ENCODE measurements around the gene CAP1.

DNA sequence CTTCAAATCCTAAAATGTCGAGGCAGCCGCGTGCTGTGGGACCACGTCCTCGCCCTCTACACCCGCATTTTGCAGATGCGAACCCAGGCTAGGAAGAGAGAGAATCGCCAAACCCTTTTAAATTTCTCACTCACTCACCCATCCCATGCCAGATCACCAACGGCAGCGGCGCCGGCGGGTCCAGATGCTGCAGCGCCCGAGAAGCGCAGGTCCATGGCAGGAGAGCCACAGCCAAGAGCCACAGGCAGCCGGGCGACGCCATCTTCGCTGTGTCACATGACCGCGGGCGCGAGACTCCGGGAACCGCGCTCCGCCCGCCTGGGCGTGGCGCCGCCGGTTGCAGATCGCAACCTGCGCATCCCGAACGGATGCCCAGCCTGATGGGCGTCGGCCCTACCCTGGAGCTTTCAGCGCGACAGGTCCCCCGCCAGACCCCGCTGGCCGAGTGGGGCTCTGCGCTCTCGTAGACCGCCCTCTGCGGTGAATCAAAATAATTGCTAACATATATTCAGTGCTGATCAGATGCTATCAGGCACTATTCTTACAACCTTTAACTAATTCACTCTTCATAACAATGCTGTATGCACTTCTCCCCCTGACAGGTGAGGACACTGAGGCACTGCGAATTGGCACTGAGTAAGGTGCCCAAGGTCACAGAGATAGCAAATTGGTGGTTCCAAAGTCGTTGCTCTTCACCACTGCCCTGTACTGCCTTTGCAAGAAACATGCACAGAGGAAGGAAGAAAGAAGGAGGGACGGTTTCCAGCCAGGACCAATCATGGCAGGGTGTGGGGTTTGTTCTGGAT is 56.7 kb downstream of the CAP1 start, which contains the start of gene PPT1:
- no peak for TF ChIP-seq CTCF (conservative IDR thresholded peaks at IDR 0.05)
- TF ChIP-seq EZH2 (IDR thresholded peaks at IDR 0.05; ENCODE audit: low read depth): no peak
